GM19193 (cell line): ENCODE measurements around the gene ADCY9.

Experiments used
- POLR2A ChIP-seq: IDR thresholded peaks from 4 replicates; pipeline ENCODE4 v1.6.1; 2011; ENCODE audit not compliant: insufficient read depth, insufficient read length; ENCODE audit errors: extremely low read depth

The ADCY9 gene

DNA sequence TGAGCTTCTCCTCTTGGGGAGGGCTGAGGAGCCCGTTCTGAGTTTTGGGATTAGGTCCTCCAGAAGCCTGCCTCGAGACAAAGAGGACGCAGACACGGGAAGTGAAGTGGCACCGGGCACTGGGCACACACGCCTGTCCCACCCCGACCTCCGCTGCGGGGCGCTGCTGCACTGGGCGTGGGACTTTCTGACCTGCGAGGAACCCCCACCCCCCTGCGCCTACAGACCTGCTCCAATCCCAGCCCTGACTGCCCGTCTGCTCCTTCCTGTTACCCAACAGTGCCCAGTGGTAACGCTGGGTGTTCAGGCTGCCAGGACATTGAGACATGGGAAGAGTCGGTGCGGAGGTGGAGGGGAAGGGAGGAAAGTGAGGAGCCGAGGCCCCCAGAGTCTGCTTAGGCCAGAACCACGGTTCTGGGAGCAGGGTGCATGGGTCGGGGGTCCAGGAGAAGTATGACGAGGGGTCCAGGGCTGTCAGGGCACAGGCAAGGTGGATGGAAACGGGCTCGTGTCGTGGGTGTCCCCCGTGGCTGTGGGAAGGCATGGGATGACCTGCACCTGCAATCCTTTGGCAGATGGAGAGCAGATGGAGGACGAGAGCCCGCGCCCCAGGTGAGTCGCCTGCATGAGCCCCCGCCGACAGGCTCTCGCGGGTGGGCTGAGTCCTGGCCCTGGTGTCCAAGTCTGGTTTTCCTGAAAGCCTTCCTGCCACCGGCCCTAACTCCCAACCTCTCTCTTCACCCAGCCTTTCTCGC is 123.8 kb downstream of the ADCY9 start:
- no peak for TF ChIP-seq POLR2A

- TF ChIP-seq POLR2A: no peak
Measured at GRCh38 chr16:3988824-3989223, 127.4 kb downstream of the ADCY9 start.

DNA sequence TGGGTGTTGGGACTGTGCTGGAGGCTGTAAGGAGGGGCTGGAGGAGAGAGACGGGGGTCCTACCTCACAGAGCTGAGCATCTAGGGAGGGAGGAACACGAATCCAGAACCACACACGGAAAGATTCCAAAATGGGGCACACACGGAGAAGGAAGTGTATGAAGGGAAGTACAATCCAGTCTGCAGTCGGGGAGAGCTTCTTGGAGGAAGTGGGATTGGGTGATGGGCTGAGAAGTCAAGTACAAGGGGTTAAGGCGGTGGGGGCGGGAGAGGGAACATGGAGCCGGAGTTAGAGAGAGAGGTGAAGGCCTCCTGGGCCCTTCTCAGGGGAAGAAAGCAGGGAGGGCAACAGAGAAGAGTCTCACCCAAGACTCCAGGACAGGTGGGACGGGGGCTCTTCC is 128.2 kb downstream of the ADCY9 start:
- TF ChIP-seq POLR2A: no peak

- no peak for TF ChIP-seq POLR2A
Measured at GRCh38 chr16:3987231-3987630, 129.0 kb downstream of the ADCY9 start.

DNA sequence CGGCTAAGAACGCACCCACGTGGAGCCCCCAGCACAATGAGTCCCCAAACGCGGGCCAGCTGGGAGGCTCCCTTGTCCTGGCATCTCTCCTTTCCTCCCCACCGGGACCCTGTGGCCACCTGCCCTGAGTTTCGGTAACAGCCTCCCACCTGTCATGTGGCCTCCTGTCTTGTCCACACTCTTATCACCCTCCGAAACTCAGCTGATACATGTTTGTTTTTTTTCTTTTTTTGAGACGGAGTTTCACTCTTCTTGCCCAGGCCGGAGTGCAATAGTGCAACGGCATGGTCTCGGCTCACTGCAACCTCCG is 130.1 kb downstream of the ADCY9 start:
- TF ChIP-seq POLR2A: no peak

GRCh38 chr16:3984111-3985060 is 131.9 kb downstream of the ADCY9 start:
- no peak for TF ChIP-seq POLR2A

DNA sequence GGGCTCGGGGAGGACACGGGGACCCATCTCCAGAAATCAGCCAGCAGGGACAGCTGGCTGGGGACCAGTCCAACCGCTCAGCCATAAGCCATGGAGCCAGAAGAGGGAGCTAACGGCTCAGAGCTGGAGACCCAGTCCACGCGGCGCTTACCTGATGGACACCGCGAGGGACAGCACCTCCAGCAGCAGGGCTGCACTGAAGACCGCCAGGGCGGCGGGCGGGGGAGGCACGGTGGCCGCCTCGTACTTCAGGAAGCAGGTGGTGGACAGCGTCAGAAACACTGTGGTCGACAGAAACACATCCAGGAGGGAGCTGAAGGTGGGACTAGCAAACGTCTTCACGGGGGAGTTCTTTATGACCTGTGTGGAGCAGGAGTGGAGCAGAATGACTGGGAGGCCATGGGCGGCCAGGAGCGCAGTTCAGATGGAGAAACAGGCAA is 133.1 kb downstream of the ADCY9 start:
- TF ChIP-seq POLR2A: no peak

- no peak for TF ChIP-seq POLR2A
Measured at GRCh38 chr16:3982216-3982615, 134.0 kb downstream of the ADCY9 start.

GRCh38 chr16:3980253-3981111 is 135.8 kb downstream of the ADCY9 start:
- no peak for TF ChIP-seq POLR2A

DNA sequence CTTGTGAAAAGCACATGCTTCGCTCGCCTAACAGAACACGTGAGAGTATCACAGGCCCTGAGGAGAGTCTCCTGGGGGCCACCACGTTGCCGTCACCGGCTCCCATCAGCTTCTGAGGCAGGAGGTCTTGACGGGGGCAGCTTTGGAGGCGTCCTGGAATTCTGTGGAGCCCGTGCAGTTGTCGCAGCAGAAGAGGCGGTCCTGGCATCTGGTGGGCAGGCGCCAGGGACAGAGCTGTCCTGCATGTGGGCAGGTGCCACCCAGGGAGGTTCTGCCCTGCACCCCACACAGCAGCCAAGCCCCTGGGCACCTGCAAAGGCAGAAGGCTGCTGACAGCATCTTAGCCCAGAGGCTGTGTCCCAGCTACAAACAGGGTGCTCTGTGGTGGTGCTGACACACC is 136.7 kb downstream of the ADCY9 start:
- no peak for TF ChIP-seq POLR2A

DNA sequence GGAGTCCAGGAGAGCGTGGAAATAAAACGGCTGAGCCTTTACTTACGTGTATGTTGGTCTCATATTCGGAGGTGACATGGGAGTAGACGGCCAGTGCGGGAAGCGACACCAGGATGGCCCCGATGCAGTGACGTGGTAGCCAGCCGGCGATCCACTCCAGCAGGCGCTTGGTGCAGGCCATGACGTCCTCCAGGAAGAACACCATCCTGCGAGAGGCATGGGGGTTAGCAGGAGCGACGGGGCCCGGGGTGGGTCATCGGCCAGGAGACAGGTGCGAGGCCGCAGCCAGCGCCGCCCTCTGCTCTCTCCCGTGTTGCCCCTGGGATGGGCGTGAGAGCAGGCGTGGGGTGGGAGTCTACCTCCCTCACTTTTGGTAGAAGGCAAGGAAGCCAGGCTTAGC is 137.2 kb downstream of the ADCY9 start:
- no peak for TF ChIP-seq POLR2A

DNA sequence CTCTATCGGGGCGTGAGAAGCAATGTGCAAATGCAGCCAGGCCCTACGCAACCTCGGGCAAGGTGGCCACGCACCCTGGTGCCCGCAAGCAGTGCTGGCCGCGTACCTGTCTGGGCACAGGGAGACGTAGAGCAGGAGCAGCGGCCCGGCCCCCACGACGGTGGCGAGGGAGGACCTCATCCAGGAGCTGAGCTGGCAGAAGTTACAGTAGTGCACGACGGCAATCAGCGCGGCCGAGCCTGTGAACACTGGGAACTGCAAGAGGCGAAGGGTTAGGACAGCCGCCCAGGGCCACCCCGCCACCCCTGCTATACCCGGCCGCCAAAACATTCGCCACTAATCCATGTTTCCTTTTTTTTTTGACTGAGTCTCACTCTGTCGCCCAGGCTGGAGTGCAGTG is 138.9 kb downstream of the ADCY9 start:
- TF ChIP-seq POLR2A: no peak

DNA sequence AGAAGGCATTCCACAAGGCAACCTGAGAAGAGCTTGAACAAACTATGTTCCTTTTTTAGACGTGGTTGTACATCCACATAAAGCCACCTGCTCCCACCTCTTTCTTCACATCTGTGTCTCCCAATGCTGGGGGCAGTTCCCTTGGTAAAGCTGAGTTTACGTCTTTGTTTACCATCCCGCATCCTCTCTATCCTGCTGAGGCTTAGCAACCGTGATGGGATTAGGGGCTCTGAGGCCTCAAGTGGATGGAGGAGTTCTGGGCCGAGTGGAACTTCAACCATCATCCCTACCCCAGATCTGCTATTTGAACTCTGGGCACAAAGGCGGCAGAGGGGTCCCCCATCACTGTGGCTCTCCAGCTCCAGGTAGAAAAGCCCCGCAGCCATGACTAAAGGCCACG is 141.5 kb downstream of the ADCY9 start:
- no peak for TF ChIP-seq POLR2A

DNA sequence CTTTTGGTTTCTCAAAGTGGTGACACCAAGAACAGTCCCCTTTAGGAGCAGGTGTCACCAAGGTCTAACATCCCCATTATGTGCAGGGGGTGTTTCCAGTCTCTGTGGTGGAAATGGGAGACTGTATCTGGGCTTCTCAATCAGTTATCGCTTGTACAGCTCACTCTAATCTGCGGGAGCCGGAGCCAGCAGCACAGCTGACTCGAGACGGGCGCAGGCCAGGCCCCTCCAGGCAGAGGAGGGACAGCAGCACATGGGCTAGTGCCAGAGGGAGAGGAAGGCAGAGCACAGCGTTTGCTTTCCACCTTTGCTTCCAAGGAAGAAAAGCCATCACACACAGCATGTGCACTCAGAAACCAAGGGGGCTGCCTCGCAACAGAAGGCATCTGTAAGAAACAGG is 144.5 kb downstream of the ADCY9 start:
- no peak for TF ChIP-seq POLR2A

DNA sequence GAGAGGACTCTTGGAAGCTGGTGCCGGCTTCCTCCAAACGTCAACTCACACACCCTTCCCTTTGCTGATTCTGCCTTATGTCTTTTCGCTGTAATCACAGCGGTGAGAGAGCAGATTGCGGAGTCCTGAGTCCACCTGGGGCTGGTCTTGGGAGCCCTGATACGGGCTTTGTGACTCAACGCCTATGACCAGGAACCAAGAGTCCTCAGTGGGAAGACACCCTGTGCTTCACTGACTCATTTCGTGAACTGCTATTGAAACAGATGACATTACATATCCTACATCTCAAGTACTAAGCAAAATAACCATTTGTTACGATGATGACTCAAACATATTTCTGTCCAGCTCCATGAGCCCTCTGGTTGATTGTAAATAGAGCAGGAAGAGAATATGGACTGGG is 145.0 kb downstream of the ADCY9 start:
- no peak for TF ChIP-seq POLR2A
